Measurements from ENCODE around the gene PSME3. TPM values are rescaled to one million over a fixed set of nuclear protein-coding genes. Genes with fewer than 3 reads are reported as not detected.

PSME3 gene
- total and polyA plus RNA-seq, 2 of the 13 experiments (the other 11 are each of a cell fraction or from before 2014, with no cell fraction given) = 66.3 to 135 TPM

DNA sequence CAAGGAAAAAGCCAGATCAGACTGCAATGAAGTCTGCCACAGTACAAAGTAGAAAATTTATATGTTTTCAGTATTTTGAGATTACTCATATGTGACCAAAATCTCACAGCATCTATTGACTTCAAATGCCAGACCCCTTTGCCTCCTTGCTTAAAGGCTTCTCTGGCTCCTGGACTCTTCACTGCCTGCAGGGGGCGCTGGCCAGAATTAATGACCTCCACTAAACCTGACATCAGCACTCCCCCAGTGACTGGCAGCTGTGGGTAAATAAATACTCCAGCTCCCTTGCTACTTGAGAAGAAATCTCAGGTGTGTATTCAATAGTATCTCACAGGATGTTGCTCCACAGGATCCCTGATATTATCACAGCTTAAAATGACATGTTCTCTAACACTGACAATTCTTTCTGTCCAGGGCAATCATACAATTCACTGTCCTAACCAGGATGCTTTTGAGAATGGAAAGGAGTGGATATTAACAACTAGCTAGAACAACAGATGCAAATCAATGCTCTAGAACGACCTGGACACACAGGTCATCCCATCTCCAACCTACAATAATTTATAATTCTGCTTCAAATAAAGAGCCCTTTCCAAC, 13.2 kb upstream of the PSME3 start (continued):
- TF ChIP-seq CREB1 (IDR thresholded peaks at IDR 0.05) (no peak), CREB1 (CRISPR knock-in tag; IDR thresholded peaks at IDR 0.05) (peak; percentile 40; the same call in 1 of the 2 replicates), RBM22 (optimal IDR thresholded peaks at IDR 0.05; ENCODE audit: low read length) (peak; percentile 43), MEIS2 (CRISPR knock-in tag; IDR thresholded peaks at IDR 0.05) (peak; percentile 48; the same call in 1 of the 2 replicates), GABPA (IDR thresholded peaks at IDR 0.05; ENCODE audit: low read depth, low read length) (no peak), GABPA (CRISPR knock-in tag; IDR thresholded peaks at IDR 0.05; ENCODE audit: low read depth) (peak; percentile 47; the same call in 1 of the 2 replicates), SMAD3 (CRISPR knock-in tag; IDR thresholded peaks at IDR 0.05) (0 out of 2 replicates have a peak, but pooled peaks have one; percentile 36), ZNF331 (CRISPR knock-in tag; IDR thresholded peaks at IDR 0.05) (peak; percentile 59; the same call in 1 of the 2 replicates), XBP1 (CRISPR knock-in tag; IDR thresholded peaks at IDR 0.05) (0 out of 2 replicates have a peak, but pooled peaks have one; percentile 19), SAP130 (CRISPR knock-in tag; IDR thresholded peaks at IDR 0.05; ENCODE audit: low read depth) (peak; percentile 46; the same call in 1 of the 2 replicates), DMAP1 (CRISPR knock-in tag; IDR thresholded peaks at IDR 0.05) (no peak), ZNF749 (CRISPR knock-in tag; IDR thresholded peaks at IDR 0.05; ENCODE audit: borderline replicate concordance) (no peak), BRD4 (CRISPR knock-in tag; IDR thresholded peaks at IDR 0.05) (no peak), HOXA5 (CRISPR knock-in tag; IDR thresholded peaks at IDR 0.05) (peak; percentile 60; the same call in 1 of the 2 replicates), ZNF761 (CRISPR knock-in tag; conservative IDR thresholded peaks at IDR 0.05) (no peak)
- TF ChIP-seq, protein P1, sequence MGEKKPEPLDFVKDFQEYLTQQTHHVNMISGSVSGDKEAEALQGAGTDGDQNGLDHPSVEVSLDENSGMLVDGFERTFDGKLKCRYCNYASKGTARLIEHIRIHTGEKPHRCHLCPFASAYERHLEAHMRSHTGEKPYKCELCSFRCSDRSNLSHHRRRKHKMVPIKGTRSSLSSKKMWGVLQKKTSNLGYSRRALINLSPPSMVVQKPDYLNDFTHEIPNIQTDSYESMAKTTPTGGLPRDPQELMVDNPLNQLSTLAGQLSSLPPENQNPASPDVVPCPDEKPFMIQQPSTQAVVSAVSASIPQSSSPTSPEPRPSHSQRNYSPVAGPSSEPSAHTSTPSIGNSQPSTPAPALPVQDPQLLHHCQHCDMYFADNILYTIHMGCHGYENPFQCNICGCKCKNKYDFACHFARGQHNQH (CRISPR knock-in tag; IDR thresholded peaks at IDR 0.05) = peak; percentile 50; the same call in 1 of the 2 replicates
- TF ChIP-seq, protein P2, sequence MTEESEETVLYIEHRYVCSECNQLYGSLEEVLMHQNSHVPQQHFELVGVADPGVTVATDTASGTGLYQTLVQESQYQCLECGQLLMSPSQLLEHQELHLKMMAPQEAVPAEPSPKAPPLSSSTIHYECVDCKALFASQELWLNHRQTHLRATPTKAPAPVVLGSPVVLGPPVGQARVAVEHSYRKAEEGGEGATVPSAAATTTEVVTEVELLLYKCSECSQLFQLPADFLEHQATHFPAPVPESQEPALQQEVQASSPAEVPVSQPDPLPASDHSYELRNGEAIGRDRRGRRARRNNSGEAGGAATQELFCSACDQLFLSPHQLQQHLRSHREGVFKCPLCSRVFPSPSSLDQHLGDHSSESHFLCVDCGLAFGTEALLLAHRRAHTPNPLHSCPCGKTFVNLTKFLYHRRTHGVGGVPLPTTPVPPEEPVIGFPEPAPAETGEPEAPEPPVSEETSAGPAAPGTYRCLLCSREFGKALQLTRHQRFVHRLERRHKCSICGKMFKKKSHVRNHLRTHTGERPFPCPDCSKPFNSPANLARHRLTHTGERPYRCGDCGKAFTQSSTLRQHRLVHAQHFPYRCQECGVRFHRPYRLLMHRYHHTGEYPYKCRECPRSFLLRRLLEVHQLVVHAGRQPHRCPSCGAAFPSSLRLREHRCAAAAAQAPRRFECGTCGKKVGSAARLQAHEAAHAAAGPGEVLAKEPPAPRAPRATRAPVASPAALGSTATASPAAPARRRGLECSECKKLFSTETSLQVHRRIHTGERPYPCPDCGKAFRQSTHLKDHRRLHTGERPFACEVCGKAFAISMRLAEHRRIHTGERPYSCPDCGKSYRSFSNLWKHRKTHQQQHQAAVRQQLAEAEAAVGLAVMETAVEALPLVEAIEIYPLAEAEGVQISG (CRISPR knock-in tag; IDR thresholded peaks at IDR 0.05) = peak; percentile 75
- TF ChIP-seq, protein P3, sequence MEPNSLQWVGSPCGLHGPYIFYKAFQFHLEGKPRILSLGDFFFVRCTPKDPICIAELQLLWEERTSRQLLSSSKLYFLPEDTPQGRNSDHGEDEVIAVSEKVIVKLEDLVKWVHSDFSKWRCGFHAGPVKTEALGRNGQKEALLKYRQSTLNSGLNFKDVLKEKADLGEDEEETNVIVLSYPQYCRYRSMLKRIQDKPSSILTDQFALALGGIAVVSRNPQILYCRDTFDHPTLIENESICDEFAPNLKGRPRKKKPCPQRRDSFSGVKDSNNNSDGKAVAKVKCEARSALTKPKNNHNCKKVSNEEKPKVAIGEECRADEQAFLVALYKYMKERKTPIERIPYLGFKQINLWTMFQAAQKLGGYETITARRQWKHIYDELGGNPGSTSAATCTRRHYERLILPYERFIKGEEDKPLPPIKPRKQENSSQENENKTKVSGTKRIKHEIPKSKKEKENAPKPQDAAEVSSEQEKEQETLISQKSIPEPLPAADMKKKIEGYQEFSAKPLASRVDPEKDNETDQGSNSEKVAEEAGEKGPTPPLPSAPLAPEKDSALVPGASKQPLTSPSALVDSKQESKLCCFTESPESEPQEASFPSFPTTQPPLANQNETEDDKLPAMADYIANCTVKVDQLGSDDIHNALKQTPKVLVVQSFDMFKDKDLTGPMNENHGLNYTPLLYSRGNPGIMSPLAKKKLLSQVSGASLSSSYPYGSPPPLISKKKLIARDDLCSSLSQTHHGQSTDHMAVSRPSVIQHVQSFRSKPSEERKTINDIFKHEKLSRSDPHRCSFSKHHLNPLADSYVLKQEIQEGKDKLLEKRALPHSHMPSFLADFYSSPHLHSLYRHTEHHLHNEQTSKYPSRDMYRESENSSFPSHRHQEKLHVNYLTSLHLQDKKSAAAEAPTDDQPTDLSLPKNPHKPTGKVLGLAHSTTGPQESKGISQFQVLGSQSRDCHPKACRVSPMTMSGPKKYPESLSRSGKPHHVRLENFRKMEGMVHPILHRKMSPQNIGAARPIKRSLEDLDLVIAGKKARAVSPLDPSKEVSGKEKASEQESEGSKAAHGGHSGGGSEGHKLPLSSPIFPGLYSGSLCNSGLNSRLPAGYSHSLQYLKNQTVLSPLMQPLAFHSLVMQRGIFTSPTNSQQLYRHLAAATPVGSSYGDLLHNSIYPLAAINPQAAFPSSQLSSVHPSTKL (CRISPR knock-in tag; IDR thresholded peaks at IDR 0.05) = 0 out of 2 replicates have a peak, but pooled peaks have one; percentile 27
- TF ChIP-seq, protein P4, sequence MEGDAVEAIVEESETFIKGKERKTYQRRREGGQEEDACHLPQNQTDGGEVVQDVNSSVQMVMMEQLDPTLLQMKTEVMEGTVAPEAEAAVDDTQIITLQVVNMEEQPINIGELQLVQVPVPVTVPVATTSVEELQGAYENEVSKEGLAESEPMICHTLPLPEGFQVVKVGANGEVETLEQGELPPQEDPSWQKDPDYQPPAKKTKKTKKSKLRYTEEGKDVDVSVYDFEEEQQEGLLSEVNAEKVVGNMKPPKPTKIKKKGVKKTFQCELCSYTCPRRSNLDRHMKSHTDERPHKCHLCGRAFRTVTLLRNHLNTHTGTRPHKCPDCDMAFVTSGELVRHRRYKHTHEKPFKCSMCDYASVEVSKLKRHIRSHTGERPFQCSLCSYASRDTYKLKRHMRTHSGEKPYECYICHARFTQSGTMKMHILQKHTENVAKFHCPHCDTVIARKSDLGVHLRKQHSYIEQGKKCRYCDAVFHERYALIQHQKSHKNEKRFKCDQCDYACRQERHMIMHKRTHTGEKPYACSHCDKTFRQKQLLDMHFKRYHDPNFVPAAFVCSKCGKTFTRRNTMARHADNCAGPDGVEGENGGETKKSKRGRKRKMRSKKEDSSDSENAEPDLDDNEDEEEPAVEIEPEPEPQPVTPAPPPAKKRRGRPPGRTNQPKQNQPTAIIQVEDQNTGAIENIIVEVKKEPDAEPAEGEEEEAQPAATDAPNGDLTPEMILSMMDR (CRISPR knock-in tag; IDR thresholded peaks at IDR 0.05) = peak; percentile 81
- TF ChIP-seq, protein P5, sequence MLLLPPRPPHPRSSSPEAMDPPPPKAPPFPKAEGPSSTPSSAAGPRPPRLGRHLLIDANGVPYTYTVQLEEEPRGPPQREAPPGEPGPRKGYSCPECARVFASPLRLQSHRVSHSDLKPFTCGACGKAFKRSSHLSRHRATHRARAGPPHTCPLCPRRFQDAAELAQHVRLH (CRISPR knock-in tag; IDR thresholded peaks at IDR 0.05; ENCODE audit: borderline replicate concordance, low read depth) = peak; percentile 43; the same call in 1 of the 2 replicates

All from HepG2 (cell line).